ENCODE measurements around the gene DNAH10. TPM values are rescaled to one million over a fixed set of nuclear protein-coding genes. Genes with fewer than 3 reads are reported as not detected.

DNAH10 gene
- total RNA-seq, 1 donor from 2014 or later: 1.2 TPM

DNA sequence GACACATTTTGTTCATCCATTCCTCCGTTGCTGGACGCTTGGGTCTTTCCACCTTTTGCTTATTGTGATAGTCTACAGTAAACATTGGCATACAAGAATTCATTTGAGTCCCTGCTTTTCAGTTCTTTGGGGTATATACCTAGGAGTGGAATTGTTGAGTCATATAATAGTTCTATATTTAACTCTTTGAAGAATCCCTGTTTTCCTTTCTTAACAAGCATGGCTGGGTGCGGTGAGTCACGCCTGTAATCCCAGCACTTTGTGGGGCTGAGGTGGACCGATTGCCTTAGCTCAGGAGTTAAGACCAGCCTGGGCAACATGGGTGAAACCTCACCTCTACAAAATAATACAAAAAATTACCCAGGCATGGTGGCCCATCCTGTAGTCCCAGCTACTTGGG is 135.1 kb downstream of the DNAH10 start:
- no peak overlapping the region for H3K4me3 Mint-ChIP-seq (ENCODE audit: unreplicated experiment)
- TF ChIP-seq, protein P1, sequence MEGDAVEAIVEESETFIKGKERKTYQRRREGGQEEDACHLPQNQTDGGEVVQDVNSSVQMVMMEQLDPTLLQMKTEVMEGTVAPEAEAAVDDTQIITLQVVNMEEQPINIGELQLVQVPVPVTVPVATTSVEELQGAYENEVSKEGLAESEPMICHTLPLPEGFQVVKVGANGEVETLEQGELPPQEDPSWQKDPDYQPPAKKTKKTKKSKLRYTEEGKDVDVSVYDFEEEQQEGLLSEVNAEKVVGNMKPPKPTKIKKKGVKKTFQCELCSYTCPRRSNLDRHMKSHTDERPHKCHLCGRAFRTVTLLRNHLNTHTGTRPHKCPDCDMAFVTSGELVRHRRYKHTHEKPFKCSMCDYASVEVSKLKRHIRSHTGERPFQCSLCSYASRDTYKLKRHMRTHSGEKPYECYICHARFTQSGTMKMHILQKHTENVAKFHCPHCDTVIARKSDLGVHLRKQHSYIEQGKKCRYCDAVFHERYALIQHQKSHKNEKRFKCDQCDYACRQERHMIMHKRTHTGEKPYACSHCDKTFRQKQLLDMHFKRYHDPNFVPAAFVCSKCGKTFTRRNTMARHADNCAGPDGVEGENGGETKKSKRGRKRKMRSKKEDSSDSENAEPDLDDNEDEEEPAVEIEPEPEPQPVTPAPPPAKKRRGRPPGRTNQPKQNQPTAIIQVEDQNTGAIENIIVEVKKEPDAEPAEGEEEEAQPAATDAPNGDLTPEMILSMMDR (IDR thresholded peaks at IDR 0.05): no peak
- no peaks in the 10 kb centered on the region for H3K9me3 Mint-ChIP-seq (ENCODE audit: low read depth)
- no peak for DNase-seq (ENCODE audit: low spot score)
- no peaks in the 10 kb centered on the region for H3K27me3 Mint-ChIP-seq (ENCODE audit: low read depth)
- peaks cover 16% of the 10 kb centered on the region for H3K4me1 Mint-ChIP-seq (ENCODE audit: low read depth)
- H3K36me3 Mint-ChIP-seq (ENCODE audit: low read depth): no peaks in the 10 kb centered on the region
- H3K27ac Mint-ChIP-seq (ENCODE audit: unreplicated experiment): peak overlapping the region; percentile 51

DNA sequence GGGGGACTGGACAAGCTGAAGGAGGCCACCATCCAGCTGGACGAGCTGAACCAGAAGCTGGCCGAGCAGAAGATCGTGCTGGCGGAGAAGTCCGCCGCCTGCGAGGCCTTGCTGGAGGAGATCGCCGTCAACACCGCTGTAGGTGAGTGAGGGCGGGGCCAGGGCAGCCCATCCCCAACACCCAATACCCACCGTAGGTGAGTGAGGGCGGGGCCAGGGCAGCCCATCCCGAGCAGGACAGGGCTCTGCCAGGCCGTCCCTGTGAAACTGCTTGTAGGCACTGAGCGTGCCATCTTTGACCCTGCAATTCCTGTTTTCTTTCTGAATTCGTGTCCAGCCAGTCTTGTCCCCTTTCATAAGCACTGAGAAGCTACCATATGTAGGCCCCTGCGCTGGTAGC is 136.6 kb downstream of the DNAH10 start:
- TF ChIP-seq, protein P1 (IDR thresholded peaks at IDR 0.05): no peak
- no peaks in the 10 kb centered on the region for H3K9me3 Mint-ChIP-seq (ENCODE audit: low read depth)
- H3K36me3 Mint-ChIP-seq (ENCODE audit: low read depth): no peaks in the 10 kb centered on the region
- H3K4me3 Mint-ChIP-seq (ENCODE audit: unreplicated experiment): no peak overlapping the region
- H3K4me1 Mint-ChIP-seq (ENCODE audit: low read depth): peaks cover 16% of the 10 kb centered on the region
- no peaks in the 10 kb centered on the region for H3K27me3 Mint-ChIP-seq (ENCODE audit: low read depth)
- no peak overlapping the region for H3K27ac Mint-ChIP-seq (ENCODE audit: unreplicated experiment)
- DNase-seq (ENCODE audit: low spot score): no peak

DNA sequence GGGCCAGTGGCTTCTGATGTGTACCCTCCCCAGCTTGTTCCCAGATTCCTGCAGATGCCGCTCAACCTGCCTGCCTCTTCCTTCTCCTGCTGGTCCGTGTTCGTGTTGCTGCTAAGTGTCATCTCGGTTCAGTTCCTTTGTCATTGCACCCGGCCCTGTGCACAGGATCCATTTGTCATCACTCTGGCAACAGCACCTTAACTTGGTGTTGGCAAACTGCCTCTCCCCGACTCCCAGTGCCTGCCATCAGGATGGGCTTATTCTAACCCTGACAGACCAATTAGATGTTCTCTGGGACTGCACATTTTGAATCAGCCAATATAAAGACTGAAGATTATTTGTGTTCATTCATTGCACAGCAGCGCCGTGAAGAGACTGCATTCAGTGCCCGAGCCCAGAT is 137.3 kb downstream of the DNAH10 start:
- Mint-ChIP-seq H3K27me3 (ENCODE audit: low read depth) (no peaks in the 10 kb centered on the region), H3K9me3 (ENCODE audit: low read depth) (no peaks in the 10 kb centered on the region), H3K36me3 (ENCODE audit: low read depth) (no peaks in the 10 kb centered on the region), H3K27ac (ENCODE audit: unreplicated experiment) (no peak overlapping the region), H3K4me3 (ENCODE audit: unreplicated experiment) (no peak overlapping the region), H3K4me1 (ENCODE audit: low read depth) (peaks cover 16% of the 10 kb centered on the region)
- TF ChIP-seq, protein P1 (IDR thresholded peaks at IDR 0.05): no peak
- no peak for DNase-seq (ENCODE audit: low spot score)

DNA sequence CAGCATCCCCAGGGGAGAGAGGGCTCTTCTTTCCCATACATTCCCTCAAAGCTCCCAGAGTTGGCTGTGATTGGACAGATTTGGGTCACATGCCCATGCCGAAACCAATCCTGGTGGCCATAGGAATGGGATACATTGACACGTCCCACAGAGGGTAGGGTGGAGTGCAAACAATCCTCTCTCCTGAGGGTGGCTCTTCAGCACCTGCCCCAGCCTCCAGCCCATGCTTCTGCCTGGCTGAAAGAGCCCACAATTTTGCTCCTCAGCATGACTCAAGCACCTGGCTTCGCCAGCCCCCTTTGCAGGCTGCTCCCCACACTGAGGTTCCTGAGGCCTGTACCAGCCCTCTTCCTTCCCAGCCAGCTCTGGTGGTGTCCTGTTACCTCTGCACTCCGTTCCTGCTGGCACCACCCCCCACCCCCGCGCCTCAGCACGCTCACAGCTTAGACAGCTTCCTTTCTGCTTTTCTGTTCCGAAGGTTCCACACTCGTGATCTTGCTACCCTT is 138.8 kb downstream of the DNAH10 start:
- Mint-ChIP-seq H3K36me3 (ENCODE audit: low read depth) (no peaks in the 10 kb centered on the region), H3K4me1 (ENCODE audit: low read depth) (peaks cover 22% of the 10 kb centered on the region), H3K27me3 (ENCODE audit: low read depth) (no peaks in the 10 kb centered on the region), H3K9me3 (ENCODE audit: low read depth) (no peaks in the 10 kb centered on the region), H3K4me3 (ENCODE audit: unreplicated experiment) (no peak overlapping the region), H3K27ac (ENCODE audit: unreplicated experiment) (no peak overlapping the region)
- DNase-seq (ENCODE audit: low spot score): no peak
- TF ChIP-seq, protein P1 (IDR thresholded peaks at IDR 0.05): no peak

DNA sequence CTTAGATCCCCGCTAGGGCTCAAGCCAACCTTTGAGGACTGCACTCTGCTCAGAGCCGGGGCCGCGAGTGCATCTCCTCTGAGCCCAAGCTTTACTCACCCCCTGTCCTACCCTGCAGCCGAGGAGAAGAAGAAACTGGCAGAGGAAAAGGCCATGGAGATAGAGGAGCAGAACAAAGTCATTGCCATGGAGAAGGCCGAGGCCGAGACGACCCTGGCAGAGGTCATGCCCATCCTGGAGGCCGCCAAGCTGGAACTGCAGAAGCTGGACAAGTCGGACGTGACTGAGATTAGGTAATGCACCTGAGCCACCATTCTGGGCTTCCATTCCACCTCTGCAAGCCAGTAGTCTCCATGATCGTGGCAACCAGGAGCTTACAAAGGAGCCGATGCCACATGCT is 140.7 kb downstream of the DNAH10 start:
- Mint-ChIP-seq H3K4me1 (ENCODE audit: low read depth) (peaks cover 14% of the 10 kb centered on the region), H3K36me3 (ENCODE audit: low read depth) (no peaks in the 10 kb centered on the region), H3K4me3 (ENCODE audit: unreplicated experiment) (no peak overlapping the region), H3K27me3 (ENCODE audit: low read depth) (no peaks in the 10 kb centered on the region), H3K9me3 (ENCODE audit: low read depth) (no peaks in the 10 kb centered on the region), H3K27ac (ENCODE audit: unreplicated experiment) (no peak overlapping the region)
- DNase-seq (ENCODE audit: low spot score): no peak
- TF ChIP-seq, protein P1 (IDR thresholded peaks at IDR 0.05): no peak
